ENCODE measurements around the gene NFASC.

Gene NFASC

GRCh38 chr1:205037539-205037938 is 166.9 kb downstream of the NFASC start:
- H3K4me1 ChIP-seq (ENCODE audit: control insufficient read depth in 1 of 2, insufficient read depth in 1 of 2, low read depth in 1 of 2, low read length in 1 of 2), result peaks cover 0 to 3% of the 10 kb centered on the region in 2 experiments
- H3K36me3 ChIP-seq, result no peaks in the 10 kb centered on the region
- H3K27me3 ChIP-seq, result peaks cover 24% of the 10 kb centered on the region
- no peak overlapping the region for H3K27ac ChIP-seq
- no peaks in the 10 kb centered on the region for H3K9me3 ChIP-seq
- TF ChIP-seq CTCF (IDR thresholded peaks at IDR 0.05), result no peak
- H3K4me3 ChIP-seq (ENCODE audit: low read depth in 1 of 2, low read length in 1 of 2), result no peak overlapping the region

GRCh38 chr1:205038132-205038786 is 167.6 kb downstream of the NFASC start:
- H3K4me1 ChIP-seq (ENCODE audit: control insufficient read depth in 1 of 2, insufficient read depth in 1 of 2, low read depth in 1 of 2, low read length in 1 of 2), result peaks cover 3 to 10% of the 10 kb centered on the region in 2 experiments
- no peak overlapping the region for H3K4me3 ChIP-seq (ENCODE audit: low read depth in 1 of 2, low read length in 1 of 2)
- no peak overlapping the region for H3K27ac ChIP-seq
- peaks cover 32% of the 10 kb centered on the region for H3K27me3 ChIP-seq
- TF ChIP-seq CTCF (IDR thresholded peaks at IDR 0.05), result no peak
- H3K36me3 ChIP-seq, result no peaks in the 10 kb centered on the region
- no peaks in the 10 kb centered on the region for H3K9me3 ChIP-seq

- Histone ChIP-seq H3K4me3 (ENCODE audit: low read depth in 1 of 2, low read length in 1 of 2) (no peak overlapping the region), H3K27me3 (peaks cover 61% of the 10 kb centered on the region), H3K4me1 (ENCODE audit: control insufficient read depth in 1 of 2, insufficient read depth in 1 of 2, low read depth in 1 of 2, low read length in 1 of 2) (peaks cover 3 to 11% of the 10 kb centered on the region in 2 experiments), H3K9me3 (no peaks in the 10 kb centered on the region), H3K27ac (no peak overlapping the region), H3K36me3 (no peaks in the 10 kb centered on the region)
- no peak for TF ChIP-seq CTCF (IDR thresholded peaks at IDR 0.05)
Measured at GRCh38 chr1:205041001-205041715, 170.5 kb downstream of the NFASC start.

GRCh38 chr1:205041998-205042910 is 171.6 kb downstream of the NFASC start:
- H3K27ac ChIP-seq, result no peak overlapping the region
- peaks cover 72% of the 10 kb centered on the region for H3K27me3 ChIP-seq
- H3K4me3 ChIP-seq (ENCODE audit: low read depth in 1 of 2, low read length in 1 of 2), result no peak overlapping the region
- no peaks in the 10 kb centered on the region for H3K9me3 ChIP-seq
- H3K4me1 ChIP-seq (ENCODE audit: control insufficient read depth in 1 of 2, insufficient read depth in 1 of 2, low read depth in 1 of 2, low read length in 1 of 2), result peaks cover 3 to 11% of the 10 kb centered on the region in 2 experiments
- no peaks in the 10 kb centered on the region for H3K36me3 ChIP-seq
- no peak for TF ChIP-seq CTCF (IDR thresholded peaks at IDR 0.05)

- H3K27me3 ChIP-seq, result peaks cover 81% of the 10 kb centered on the region
Measured at GRCh38 chr1:205042911-205043806, 172.5 kb downstream of the NFASC start, which contains the start of gene CNTN2. Gene CNTN2, plus strand, starts transcription at chr1:205043212. Its CDS starts 9,974 bp downstream, at chr1:205053186.

More at GRCh38 chr1:205042911-205043806, 172.5 kb downstream of the NFASC start, which contains the start of gene CNTN2:
- Histone ChIP-seq H3K9me3 (no peaks in the 10 kb centered on the region), H3K4me1 (ENCODE audit: control insufficient read depth in 1 of 2, insufficient read depth in 1 of 2, low read depth in 1 of 2, low read length in 1 of 2) (peaks cover 3 to 11% of the 10 kb centered on the region in 2 experiments), H3K36me3 (no peaks in the 10 kb centered on the region), H3K4me3 (ENCODE audit: low read depth in 1 of 2, low read length in 1 of 2) (no peak within 1 kb of the TSS), H3K27ac (no peak within 1 kb of the TSS)
- TF ChIP-seq CTCF (IDR thresholded peaks at IDR 0.05), result no peak

All from neutrophil (primary cell).